UCSD-AML1 (cell line): ENCODE measurements around the gene RTP2.
A peak's percentile ranks its signal among the peaks of the same experiment; 100 is the strongest.

Experiments
- DNase-seq: peaks from one replicate; lab custom pipeline; 2025; ENCODE audit not compliant: unreplicated experiment; lab: John Stamatoyannopoulos, UW

The RTP2 gene

GRCh38 chr3:187739094-187739560, 36.8 kb upstream of the RTP2 start:
- no peak for DNase-seq

- DNase-seq = peak; percentile 64
Measured at GRCh38 chr3:187738331-187739093, 36.2 kb upstream of the RTP2 start.

DNA sequence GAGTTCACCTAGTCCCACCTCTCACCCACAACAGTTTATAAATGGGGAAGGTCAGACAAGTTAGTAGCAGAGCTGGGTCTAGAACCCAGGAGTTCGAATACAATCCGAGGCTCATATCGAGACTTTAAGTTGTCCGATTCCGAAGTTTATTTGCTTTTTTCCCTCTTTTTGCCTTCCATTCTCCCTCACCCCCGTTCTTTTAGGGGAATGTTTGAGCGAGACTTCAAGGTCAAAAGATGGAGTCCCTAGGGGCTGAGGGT, 35.6 kb upstream of the RTP2 start:
- no peak for DNase-seq

GRCh38 chr3:187737368-187738070, 35.2 kb upstream of the RTP2 start:
- peak; percentile 40 for DNase-seq

DNA sequence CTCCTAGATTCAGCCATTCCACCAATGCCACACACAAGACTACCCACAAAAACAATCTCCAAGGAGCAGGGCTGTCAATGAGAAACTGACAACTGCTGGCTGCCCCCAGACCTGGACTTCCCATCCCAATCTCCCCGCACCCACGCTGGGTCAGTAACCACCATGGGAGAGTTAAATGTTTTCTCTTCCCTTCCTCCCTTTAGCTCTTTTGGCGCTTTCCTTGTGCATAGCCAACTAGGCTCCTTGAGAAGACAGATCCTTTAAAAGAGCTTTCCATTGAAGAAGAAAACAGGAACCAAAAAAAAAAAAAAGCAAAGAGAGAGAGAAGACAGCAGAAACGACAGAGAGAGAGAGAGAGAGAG, 34.6 kb upstream of the RTP2 start:
- no peak for DNase-seq

- no peak for DNase-seq
Measured at GRCh38 chr3:187736418-187736871, 34.1 kb upstream of the RTP2 start.

DNA sequence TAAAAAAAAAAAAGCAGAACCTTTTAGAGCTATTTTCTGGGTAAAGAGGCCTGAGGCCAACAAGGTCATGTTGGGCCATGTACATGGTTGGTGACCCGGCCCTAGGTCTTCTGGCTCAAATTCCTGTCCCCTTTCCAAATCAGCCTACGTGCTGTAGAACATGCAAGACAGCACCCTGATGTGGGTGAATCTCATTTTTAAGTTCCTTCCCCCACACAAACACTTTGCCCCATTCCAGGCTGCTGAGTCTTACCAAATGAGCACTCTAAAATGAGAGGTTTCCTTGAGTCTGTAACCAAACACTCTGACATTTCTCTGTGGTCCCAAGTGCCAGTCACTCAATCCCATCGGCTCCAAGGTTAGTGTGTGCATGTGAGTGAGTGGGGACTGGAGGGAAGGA, 33.5 kb upstream of the RTP2 start:
- no peak for DNase-seq

GRCh38 chr3:187735383-187735782, 33.0 kb upstream of the RTP2 start:
- no peak for DNase-seq

GRCh38 chr3:187734841-187735240, 32.5 kb upstream of the RTP2 start:
- DNase-seq = no peak

DNA sequence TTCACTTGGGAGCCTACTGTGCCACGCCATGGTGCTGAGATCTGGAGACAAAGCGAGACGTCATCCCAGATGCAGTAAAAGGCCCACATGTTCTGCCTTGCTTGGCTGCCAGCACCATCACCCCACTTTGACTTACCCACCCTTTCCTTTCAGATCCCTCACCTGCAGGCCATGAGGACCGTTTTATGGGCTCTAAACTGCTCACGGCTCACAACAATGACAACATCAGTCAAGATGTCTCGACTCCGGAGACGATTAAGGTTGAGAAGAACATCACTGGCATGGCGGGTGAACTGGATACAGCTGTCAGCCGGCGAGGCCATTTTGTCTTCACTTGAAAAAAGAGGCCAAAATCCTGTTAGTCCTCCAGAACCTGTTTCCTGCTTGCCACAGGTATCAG, 31.0 kb upstream of the RTP2 start:
- DNase-seq = no peak

GRCh38 chr3:187729598-187729997, 27.2 kb upstream of the RTP2 start:
- DNase-seq = no peak

GRCh38 chr3:187728940-187729583, 26.7 kb upstream of the RTP2 start:
- no peak for DNase-seq

GRCh38 chr3:187728248-187728647, 25.9 kb upstream of the RTP2 start:
- no peak for DNase-seq

DNA sequence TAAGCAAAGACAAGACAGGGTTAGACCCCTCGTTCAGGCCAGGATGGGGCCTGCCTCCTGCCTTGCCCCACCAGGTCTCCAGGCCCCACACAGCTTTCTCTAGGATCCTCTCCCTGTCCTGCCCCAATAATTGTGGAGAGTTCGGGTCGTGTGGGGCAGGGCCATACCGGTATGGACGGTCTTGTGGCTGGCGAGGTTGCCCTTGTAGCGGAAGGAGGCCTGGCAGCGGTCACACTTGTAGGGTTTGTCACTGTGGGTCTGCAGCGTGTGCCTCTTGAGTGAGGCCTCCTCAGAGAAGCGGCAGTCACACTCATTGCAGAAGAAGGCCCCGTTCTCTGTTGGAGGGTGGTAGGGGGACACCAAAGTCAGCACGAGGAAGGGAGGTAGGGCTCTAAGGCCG, 24.2 kb upstream of the RTP2 start:
- DNase-seq = no peak

DNA sequence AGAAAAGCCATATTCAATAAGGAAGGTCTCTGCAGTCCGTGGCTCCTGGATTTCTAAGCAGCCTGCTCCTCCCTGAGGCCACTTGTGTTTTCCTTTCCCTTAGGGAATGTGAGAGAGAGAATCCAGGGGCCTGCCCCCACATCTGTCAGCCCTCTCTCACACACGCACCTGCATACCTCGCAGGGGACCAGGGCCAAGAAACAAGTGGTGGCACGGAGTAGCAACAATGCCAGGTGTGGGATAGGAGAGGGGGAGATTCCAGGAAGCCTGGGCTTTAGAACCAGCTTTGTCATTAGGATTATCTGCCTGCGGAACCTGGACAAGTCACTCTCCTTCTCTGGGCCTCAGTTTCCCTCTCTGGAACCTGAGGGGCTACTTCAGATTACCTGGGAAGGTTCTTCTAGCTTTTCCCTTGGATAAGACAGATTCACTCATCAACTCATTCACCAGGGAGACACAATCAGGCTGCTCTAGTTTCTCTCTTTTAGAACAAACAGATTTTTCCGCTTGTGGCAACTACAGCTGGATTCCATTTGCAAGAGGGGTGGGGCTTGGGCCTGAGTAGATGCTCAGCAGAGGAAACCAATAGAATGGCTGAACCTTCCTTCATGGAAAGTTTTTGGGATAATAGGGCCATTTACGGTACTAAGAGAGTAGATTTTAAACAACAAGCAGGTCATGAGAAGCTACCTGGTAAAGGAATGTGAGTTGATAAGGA, 23.5 kb upstream of the RTP2 start:
- no peak for DNase-seq

- DNase-seq = no peak
Measured at GRCh38 chr3:187725224-187725623, 22.9 kb upstream of the RTP2 start.

DNA sequence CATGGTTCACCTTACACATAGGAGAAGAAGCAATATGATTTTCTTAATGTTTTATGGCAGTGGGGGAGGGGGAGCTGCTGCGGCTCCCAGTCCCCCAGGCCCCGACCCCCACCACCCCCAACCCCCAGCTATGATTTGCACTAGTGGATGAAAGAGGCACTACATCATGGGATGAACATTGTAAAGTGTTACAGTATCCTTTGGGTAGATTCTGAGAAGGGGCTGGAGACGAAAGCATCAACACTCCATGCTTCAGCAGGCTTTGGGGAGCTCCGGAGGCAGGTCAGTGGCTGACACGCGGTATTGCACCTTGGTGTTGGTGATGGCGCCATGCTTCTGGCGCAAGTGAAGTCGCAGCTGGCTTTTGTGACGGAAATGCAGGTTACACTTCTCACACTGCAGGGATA, 19.9 kb upstream of the RTP2 start:
- DNase-seq = no peak

GRCh38 chr3:187721055-187721454, 18.7 kb upstream of the RTP2 start:
- no peak for DNase-seq

DNA sequence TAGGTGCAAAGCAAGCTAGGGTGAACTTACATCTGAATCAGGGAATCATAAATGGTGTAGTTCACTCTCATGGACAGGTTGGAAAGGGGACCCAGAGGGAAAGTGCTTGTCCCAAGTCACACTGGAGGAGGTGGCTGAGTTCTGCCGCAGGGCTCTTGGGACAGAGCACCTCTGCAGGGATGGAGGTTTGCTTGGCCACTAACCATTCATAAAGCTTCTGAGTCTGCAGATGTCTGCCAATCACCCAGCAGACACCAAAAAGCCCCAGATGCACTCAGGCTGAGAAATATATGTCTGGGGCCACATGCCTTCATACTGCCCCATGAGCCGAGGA, 17.9 kb upstream of the RTP2 start:
- DNase-seq = no peak

DNA sequence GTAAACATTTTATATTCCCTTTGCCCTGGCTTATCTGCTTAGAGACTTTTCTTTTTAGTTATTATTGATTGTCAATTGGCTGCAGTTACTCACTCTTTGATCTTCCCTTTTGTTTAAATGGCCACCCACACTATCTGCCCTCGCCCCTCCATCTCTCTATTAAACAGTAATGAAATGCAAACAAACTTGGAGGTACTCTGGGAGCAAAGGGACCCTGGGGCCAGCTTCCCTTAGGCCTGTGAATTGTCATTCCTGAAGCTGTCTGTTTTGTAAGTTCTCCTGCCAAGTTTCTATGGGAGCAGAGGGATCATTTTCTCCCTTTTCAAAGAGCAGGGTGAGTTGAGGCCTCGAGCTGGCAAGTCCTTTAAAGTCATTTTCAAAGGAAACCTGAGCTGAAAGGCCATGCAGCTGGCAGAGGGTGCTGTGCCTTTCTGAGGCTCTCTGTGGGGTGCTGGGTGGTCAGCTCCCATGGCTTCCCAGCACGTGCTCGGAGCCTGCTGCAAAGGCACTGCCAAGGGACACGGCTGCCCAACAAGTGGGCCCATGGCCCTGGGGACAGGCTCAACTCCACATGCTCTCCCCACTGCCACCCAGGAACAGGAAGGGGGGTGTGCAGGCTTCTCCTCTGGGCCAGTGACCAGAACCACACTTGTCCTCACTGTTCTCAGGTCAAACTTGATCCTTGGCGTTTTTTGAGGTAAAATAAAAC, 17.4 kb upstream of the RTP2 start:
- no peak for DNase-seq

- no peak for DNase-seq
Measured at GRCh38 chr3:187718802-187719201, 16.4 kb upstream of the RTP2 start.
